ENCODE results near the gene ZNF611.
"Not testable (repeated sequence)": the region's sequence is repeated elsewhere in the genome, so short reads cannot be mapped to it uniquely, and the experiment has no call there.

The ZNF611 gene

DNA sequence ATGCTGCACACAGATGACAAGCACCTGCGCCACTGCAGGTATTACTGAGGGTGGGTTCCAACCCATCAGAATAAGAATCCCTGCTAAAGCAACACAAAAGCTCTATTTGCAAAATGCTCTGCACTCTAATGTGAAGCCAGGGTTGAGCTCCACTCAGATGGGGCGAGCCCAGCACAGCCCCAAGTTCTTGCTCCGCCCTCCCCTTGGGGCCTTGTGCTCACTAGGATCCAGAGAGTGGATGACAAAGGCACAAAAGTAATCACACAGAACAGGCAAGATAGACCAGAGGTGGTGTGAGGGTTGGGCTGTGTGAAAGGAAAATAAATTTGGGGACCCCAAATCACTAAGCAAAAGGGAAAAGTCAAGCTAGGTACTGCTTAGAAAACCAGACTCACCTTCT lies 8.2 kb upstream of the ZNF611 start:
- Histone ChIP-seq H3K27ac (peak overlapping the region; percentile 67), H3K27me3 (ENCODE audit: insufficient read depth, low read depth, severe bottlenecking) (no peaks in the 10 kb centered on the region), H3K36me3 (no peaks in the 10 kb centered on the region), H3K9me3 (ENCODE audit: severe bottlenecking) (peaks cover 3% of the 10 kb centered on the region), H3K4me3 (ENCODE audit: low read depth, low read length) (no peak overlapping the region)
- no peak for DNase-seq
- TF ChIP-seq, protein P1, sequence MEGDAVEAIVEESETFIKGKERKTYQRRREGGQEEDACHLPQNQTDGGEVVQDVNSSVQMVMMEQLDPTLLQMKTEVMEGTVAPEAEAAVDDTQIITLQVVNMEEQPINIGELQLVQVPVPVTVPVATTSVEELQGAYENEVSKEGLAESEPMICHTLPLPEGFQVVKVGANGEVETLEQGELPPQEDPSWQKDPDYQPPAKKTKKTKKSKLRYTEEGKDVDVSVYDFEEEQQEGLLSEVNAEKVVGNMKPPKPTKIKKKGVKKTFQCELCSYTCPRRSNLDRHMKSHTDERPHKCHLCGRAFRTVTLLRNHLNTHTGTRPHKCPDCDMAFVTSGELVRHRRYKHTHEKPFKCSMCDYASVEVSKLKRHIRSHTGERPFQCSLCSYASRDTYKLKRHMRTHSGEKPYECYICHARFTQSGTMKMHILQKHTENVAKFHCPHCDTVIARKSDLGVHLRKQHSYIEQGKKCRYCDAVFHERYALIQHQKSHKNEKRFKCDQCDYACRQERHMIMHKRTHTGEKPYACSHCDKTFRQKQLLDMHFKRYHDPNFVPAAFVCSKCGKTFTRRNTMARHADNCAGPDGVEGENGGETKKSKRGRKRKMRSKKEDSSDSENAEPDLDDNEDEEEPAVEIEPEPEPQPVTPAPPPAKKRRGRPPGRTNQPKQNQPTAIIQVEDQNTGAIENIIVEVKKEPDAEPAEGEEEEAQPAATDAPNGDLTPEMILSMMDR (IDR thresholded peaks at IDR 0.05; ENCODE audit: low read depth, low read length): no peak

DNA sequence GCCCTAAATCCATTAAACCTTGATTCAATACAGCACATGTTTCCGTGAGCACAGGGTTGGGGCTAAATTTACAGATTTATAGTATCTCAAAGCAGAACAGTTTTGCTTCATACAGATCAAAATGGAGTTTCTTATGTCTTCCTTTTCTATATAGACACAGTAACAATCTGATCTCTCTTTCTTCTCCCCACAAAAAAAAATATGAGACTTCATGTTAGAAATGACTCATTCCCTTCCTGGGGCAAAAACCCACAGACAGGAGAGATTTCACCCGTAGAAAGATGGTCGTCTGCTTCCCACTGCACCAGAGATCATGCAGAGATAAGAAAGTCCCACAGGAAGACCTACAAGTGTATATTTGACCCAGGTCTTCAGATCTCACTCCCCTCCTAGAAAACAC lies 7.7 kb upstream of the ZNF611 start:
- H3K27ac ChIP-seq: peak overlapping the region; percentile 67
- DNase-seq: no peak
- no peaks in the 10 kb centered on the region for H3K27me3 ChIP-seq (ENCODE audit: insufficient read depth, low read depth, severe bottlenecking)
- no peaks in the 10 kb centered on the region for H3K36me3 ChIP-seq
- TF ChIP-seq, protein P1 (IDR thresholded peaks at IDR 0.05; ENCODE audit: low read depth, low read length): no peak
- peaks cover 3% of the 10 kb centered on the region for H3K9me3 ChIP-seq (ENCODE audit: severe bottlenecking)
- H3K4me3 ChIP-seq (ENCODE audit: low read depth, low read length): no peak overlapping the region

DNA sequence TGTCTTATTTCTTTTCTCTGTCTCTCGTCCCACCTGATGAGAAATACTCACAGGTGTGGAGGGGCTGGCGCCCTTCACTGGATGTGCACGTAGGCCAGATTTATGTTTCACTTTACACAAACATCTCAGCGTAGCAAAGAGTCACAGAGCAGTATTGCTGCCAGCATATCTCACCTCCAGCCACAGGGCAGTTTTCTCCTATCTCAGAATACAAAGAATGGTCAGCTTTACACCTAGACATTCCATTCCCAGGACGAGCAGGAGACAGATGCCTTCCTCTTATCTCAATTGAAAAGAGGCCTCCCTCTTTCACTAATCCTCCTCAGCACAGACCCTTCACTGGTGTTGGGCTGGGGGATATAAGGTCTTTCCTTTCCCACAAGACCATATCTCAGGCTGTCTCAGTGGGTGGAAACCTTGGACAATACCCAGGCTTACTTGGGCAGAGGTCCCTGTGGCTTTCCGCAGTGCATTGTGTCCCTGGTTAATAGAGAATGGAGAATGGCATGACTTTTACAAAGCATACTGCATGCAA lies 7.2 kb upstream of the ZNF611 start:
- no peak overlapping the region for H3K4me3 ChIP-seq (ENCODE audit: low read depth, low read length)

GRCh38 chr19:52741371-52741770 lies 6.5 kb upstream of the ZNF611 start:
- not testable (repeated sequence) for H3K36me3 ChIP-seq; H3K4me3 ChIP-seq (ENCODE audit: low read depth, low read length); H3K27me3 ChIP-seq (ENCODE audit: insufficient read depth, low read depth, severe bottlenecking); H3K9me3 ChIP-seq (ENCODE audit: severe bottlenecking); DNase-seq
- peak overlapping the region; percentile 67; the same call in 1 of the 2 replicates for H3K27ac ChIP-seq

More for the DNA sequence above, 7.2 kb upstream of the ZNF611 start:
- DNase-seq: peak; percentile 64
- no peaks in the 10 kb centered on the region for H3K27me3 ChIP-seq (ENCODE audit: insufficient read depth, low read depth, severe bottlenecking)
- peaks cover 3% of the 10 kb centered on the region for H3K9me3 ChIP-seq (ENCODE audit: severe bottlenecking)
- peak overlapping the region; percentile 67 for H3K27ac ChIP-seq
- H3K36me3 ChIP-seq: no peaks in the 10 kb centered on the region
- TF ChIP-seq, protein P1 (IDR thresholded peaks at IDR 0.05; ENCODE audit: low read depth, low read length): no peak

GRCh38 chr19:52739576-52739975 lies 4.7 kb upstream of the ZNF611 start:
- DNase-seq: no peak
- Histone ChIP-seq H3K27me3 (ENCODE audit: insufficient read depth, low read depth, severe bottlenecking) (no peaks in the 10 kb centered on the region), H3K27ac (no peak overlapping the region), H3K4me3 (ENCODE audit: low read depth, low read length) (no peak overlapping the region), H3K9me3 (ENCODE audit: severe bottlenecking) (peaks cover 3% of the 10 kb centered on the region), H3K36me3 (no peaks in the 10 kb centered on the region)
- TF ChIP-seq, protein P1 (IDR thresholded peaks at IDR 0.05; ENCODE audit: low read depth, low read length): no peak

- DNase-seq: peak; percentile 95
- H3K4me3 ChIP-seq (ENCODE audit: low read depth, low read length): peak overlapping the region; percentile 9
- peak overlapping the region; percentile 93 for H3K27ac ChIP-seq
- TF ChIP-seq, protein P1 (IDR thresholded peaks at IDR 0.05; ENCODE audit: low read depth, low read length): no peak
- peaks cover 3% of the 10 kb centered on the region for H3K9me3 ChIP-seq (ENCODE audit: severe bottlenecking)
- H3K36me3 ChIP-seq: peaks cover 3% of the 10 kb centered on the region; the same call in 1 of the 2 replicates
- H3K27me3 ChIP-seq (ENCODE audit: insufficient read depth, low read depth, severe bottlenecking): no peaks in the 10 kb centered on the region
Measured at GRCh38 chr19:52735734-52736133, 890 bp upstream of the ZNF611 start.

All from WERI-Rb-1 (cell line).